ENCODE results near the gene SARDH. TPM values are rescaled to one million over a fixed set of nuclear protein-coding genes. Genes with fewer than 3 reads are reported as not detected.

Gene SARDH
- total RNA-seq, 1 donor from 2014 or later: 0.20 TPM

- no peak for DNase-seq (ENCODE audit: low read depth in 2 of 2)
Measured at GRCh38 chr9:133704711-133705181, 33.4 kb downstream of the SARDH start.

GRCh38 chr9:133703591-133704399, 34.4 kb downstream of the SARDH start:
- DNase-seq (ENCODE audit: low read depth in 2 of 2): no peak

- DNase-seq (ENCODE audit: low read depth in 2 of 2): no peak
Measured at GRCh38 chr9:133702798-133703590, 35.2 kb downstream of the SARDH start.

- DNase-seq (ENCODE audit: low read depth in 2 of 2): no peak
Measured at GRCh38 chr9:133701981-133702797, 36.0 kb downstream of the SARDH start.

GRCh38 chr9:133701321-133701980, 36.7 kb downstream of the SARDH start:
- DNase-seq (ENCODE audit: low read depth in 2 of 2): no peak

- no peak for DNase-seq (ENCODE audit: low read depth in 2 of 2)
Measured at GRCh38 chr9:133700819-133701320, 37.3 kb downstream of the SARDH start.

- no peak for DNase-seq (ENCODE audit: low read depth in 2 of 2)
Measured at GRCh38 chr9:133699546-133699945, 38.6 kb downstream of the SARDH start.

- DNase-seq (ENCODE audit: low read depth in 2 of 2): no peak
Measured at GRCh38 chr9:133696071-133696472, 42.1 kb downstream of the SARDH start.

- DNase-seq (ENCODE audit: low read depth in 2 of 2): no peak
Measured at GRCh38 chr9:133694686-133695085, 43.5 kb downstream of the SARDH start.

- no peak for DNase-seq (ENCODE audit: low read depth in 2 of 2)
Measured at GRCh38 chr9:133693703-133694529, 44.2 kb downstream of the SARDH start.

- no peak for DNase-seq (ENCODE audit: low read depth in 2 of 2)
Measured at GRCh38 chr9:133693116-133693515, 45.0 kb downstream of the SARDH start.

- DNase-seq (ENCODE audit: low read depth in 2 of 2): no peak
Measured at GRCh38 chr9:133692364-133692985, 45.7 kb downstream of the SARDH start.

- no peak for DNase-seq (ENCODE audit: low read depth in 2 of 2)
Measured at GRCh38 chr9:133691626-133692363, 46.4 kb downstream of the SARDH start.

GRCh38 chr9:133691191-133691590, 47.0 kb downstream of the SARDH start:
- DNase-seq (ENCODE audit: low read depth in 2 of 2): no peak

GRCh38 chr9:133690081-133690561, 48.0 kb downstream of the SARDH start:
- DNase-seq (ENCODE audit: low read depth in 2 of 2): no peak

GRCh38 chr9:133689151-133689763, 48.9 kb downstream of the SARDH start:
- DNase-seq (ENCODE audit: low read depth in 2 of 2): no peak

- no peak for DNase-seq (ENCODE audit: low read depth in 2 of 2)
Measured at GRCh38 chr9:133687856-133688761, 50.0 kb downstream of the SARDH start.

Data from lung microvascular endothelial cell (primary cell).